Activated effector memory CD4-positive, alpha-beta T cell treated with Interleukin-2 at 50 U/mL for 16 hours (primary cell): Measurements from ENCODE around the gene TTC33.
"Not testable (repeated sequence)": the region's sequence is repeated elsewhere in the genome, so short reads cannot be mapped to it uniquely, and the experiment has no call there.

Experiments used
- DNase-seq: peaks from one replicate; pipeline ENCODE4 v3.0.0-alpha.2; 2020

The TTC33 gene

DNA sequence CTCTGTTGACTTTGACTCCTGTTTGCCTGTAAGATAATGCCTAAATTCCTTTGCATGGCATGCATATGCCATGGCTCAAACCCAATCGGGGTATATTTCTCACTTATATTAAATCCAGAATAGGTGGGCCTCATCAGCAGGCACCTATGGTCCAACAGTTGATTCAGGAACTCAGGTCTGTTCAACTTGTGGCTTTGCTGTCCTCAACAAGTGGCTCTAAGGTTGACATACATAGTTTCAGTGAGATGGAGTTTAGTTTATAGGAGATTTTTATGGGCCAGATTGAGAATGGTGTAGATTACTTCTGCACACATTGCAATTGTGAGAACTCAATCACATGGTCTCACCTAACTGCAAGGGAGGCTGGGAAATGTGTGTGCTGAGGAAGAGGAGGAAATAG lies 107.6 kb downstream of the TTC33 start:
- no peak for DNase-seq

DNA sequence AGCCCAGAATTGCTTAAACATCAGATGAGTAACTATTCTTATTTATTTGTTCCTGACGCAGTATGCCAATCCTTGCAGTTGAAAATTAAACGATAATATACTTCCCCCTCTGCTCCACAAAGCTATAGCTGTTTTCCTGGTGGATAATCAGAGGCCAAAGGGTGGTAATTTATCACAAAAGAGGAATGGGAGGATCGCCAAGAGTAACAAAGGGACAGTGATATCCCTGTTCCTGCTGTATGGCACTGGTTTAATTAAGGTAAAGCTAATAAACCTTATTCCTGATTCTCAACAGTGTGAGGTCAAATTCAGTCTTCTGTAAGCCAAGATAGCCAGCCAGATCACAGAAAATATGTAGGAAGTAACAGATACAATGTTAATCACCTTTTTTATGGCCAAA lies 109.5 kb downstream of the TTC33 start:
- no peak for DNase-seq

DNA sequence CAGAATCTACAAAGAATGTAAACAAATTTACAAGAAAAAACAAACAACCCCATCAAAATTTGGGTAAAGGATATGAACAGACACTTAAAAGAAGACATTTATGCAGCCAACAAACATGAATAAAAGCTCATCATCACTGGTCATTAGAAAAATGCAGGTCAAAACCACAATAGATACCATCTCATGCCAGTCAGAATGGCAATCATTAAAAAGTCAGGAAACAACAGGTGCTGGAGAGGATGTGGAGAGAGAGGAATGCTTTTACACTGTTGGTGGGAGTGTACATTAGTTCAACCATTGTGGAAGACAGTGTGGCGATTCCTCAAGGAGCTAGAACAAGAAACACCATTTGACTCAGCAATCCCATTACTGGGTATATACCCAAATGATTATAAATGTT lies 116.2 kb downstream of the TTC33 start:
- DNase-seq, result not testable (repeated sequence)

DNA sequence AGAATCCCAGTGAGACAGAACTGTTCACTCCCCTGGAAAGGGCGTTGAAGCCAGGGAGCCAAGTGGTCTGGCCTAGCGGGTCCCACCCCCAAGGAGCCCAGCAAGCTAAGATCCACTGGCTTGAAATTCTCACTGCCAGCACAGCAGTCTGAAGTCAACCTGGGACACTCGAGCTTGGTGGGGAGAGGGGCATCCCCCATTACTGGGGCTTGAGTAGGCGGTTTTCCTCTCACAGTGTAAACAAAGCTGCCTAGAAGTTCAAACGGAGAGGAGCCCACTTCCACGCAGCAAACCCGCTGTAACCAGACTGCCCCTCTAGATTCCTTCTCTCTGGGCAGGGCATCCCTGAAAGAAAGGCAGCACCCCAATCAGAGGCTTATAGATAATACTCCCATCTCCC lies 121.2 kb downstream of the TTC33 start:
- DNase-seq, result no peak

DNA sequence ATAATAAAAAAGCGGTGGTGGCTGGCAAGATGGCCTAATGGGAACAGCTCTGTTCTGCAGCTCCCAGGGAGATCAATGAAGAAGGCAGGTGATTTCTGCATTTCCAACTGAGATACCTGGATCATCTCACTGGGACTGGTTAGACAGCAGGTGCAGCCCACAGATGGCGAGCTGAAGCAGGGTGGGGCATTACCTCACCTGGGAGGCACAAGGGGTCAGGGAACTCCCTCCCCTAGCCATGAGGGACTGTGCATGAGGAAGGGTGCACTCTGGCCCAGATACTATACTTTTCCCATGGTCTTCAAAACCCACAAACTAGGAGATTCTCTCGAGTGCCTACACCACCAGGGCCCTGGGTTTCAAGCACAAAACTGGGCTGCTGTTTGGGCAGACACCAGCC lies 121.6 kb downstream of the TTC33 start:
- DNase-seq, result no peak

DNA sequence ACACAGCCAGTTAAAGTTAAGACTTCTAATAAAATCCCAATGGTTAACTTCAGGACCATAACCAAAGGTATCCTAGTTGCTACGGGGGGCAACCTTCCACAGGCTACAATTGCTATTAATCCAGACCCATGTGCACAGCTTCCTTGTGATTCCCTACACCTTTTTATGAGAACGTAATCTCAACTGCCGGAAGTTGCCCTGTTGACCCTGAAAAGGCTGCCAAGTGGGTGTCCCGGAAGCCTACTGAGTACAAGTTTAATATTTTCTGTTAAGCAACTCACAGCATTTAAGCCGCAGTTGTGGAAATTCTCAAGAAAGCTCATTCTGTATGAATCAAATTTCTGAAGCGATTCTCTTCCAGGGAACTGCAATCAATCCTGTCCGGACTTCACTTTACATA lies 124.5 kb downstream of the TTC33 start:
- DNase-seq, result no peak

DNA sequence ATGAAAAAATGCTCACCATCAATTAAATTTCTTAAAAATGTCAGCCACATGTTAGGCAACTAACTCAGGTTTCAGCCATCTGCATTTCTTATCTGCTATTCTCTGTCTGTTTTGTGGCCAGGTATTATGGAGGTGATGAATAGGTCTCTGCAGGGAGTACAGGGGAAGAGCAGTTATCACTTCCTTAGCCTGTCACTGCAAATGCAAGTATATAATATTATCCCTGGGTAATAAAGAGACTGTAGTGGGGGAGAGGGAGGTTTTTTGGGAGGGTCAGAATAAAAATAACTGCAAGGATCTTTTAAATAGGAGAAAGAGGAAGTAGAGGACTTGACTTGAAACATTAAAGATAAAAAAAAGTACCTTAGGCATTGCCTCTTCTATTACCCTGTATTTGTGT lies 125.6 kb downstream of the TTC33 start:
- no peak for DNase-seq

DNA sequence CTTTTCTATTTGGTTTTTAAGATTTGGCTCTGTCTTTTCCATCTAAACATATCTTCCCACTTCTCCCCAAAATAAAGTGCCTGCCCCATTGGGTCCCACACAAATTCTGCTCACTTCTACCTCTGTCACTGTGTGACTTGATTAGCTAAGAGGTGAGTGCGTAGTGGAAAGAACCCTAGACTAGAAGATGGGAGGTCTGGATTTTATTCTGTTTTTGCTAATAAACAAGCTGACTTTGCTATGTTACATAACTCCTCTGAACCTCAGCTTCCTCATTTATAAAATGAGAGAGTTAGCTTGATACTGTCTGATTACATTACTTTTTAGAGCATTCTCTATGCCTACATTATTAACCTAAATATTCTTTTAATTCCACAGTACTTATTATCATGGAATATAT lies 127.4 kb downstream of the TTC33 start:
- no peak for DNase-seq

DNA sequence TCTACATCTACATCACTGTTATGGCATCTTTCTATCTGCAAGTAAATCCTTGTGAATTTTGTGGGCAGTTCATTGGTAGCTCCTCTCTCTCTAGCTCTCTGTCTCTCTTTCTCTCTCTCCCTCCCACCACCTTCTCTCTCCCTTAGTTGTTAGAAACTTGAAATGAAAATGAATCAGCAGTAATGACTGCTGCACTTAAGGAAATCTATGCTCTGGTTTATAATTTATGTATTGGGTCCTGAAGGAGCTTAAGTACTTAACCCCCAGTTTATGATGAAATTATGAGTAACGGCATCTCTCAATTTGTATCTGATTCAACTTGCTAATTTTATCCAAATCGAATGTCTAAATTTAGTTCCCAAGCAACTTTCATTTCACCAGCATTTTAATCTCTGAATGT lies 128.1 kb downstream of the TTC33 start:
- DNase-seq, result no peak

DNA sequence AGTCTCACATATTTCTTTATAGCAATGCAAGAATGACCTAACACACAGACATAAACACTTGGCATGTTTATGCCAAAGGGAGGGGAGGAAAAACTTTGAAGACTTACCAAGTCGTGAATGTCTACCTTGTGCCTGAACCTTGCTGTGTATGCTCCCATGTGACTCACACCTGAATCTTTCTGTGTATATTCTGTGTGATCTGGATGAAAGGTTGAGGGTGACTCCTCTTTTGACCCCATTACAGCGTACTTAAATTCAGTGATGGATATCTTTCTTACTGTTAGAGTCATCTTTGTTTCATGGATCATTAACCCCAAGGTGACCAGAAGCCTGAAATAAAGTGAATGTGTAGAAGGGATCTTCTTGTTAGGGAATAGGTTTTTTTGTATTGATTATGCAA lies 129.0 kb downstream of the TTC33 start:
- no peak for DNase-seq

DNA sequence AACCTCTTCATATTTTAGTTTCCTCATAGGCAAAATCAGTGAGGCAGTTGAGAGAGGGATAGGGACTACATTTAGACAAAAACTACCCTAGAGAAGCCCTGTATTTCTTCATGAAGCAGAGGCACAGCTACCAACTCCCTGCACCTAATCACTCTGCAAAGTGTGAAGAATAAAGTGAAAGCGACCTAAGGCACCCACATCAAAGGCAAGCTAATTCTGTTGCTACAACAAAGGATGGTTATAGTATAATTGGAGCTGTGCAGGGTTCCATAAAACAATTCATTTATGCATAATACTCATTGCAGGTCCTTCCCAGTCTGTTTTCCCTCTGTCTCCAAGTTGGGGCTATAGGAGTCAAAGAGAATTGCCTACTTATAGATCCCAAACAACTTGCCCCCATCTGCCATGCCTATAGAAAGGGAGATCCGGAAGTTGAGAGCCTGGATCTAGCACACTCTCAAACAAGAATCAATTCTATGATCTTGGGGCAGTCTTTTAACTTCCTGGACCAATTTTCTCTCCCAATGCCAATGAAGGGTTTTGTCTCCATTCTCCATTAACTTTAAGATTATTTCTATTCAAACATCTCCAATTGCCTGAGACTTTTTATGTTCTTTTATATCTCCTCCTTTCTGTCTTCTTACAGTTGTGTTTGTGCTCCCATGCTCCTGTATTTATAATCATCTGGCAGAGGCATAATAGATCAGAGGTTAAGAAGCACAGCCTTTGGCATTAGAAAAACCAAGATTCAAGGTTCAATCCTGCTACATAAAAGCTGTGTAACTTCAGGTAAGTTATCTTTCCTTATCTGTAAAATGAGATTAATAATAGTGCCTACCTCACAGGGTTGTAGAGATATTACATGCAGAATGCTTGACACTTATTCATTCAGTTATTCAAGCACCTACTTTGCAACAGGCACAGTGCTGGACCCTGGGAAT lies 132.0 kb downstream of the TTC33 start:
- DNase-seq, result no peak

DNA sequence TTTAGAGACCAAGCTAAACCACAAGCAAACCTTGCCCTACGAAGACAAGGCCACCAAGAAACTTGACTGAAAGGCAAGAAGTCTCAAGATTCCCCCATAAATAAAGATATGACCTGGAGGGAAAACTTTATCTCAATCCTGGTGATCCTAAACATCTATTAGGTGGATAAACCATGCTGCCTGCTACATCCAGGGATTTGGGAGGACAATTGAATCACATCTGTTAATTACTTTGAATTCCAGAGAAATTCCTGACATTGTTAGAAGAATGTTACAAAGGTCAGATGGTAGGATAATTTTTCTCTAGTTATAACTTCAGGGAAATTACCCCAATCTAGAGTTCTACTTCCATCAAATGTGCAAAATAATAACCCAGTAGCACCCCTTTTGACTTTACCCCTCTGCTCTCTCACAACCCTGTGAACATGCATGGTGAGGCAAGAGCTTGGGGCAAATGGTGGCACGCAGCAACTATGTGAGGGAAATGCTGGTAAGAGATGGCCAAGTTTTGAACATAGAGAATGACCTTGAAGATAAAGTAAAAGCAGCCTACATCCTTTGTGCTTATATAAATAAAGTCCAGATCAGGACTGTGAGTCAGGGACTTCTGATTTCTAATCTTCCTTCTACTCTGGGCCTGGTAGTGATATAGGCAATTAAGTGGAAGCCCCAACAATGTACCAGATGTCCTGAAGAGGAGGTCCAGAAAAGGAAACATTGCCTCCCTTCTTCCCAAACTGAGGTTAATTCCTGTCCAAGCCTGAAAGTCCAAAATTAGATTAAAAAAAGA lies 133.1 kb downstream of the TTC33 start:
- no peak for DNase-seq

DNA sequence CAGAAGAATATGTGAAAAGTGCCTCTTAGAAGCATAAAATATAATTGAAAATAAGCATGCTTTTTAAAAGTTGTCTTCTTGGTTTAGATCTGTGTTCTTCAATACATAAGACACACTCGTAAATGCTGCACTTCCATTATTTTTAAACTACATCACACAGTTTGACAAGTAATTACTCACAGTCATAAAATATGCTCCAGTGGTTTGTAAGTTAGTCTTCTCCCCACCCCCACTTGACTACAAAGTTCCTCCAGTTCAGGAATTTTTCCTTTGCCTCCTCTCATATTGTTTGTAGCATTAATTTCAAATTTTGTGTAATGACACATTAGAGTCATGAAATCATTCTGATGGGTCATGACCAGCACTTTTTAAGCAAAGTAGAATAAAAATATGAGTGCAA lies 136.3 kb downstream of the TTC33 start:
- no peak for DNase-seq

DNA sequence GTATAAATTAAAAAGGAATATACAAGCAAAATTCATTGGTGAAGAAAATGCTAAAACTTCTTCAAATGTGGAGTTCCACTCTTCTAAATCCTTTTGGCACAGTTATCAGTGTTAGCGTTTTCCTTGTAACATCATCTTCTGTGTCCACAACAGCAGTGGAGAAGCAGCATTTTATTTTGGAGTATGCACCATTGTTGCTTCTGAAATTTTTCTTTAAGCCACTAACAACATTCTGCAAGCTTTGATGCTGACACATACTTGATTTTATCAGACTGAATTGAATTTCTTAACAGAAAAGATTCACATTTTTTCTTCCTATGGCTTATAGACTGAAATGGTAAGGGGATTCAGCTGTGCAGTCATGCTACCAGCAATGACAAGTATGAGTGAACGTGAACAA lies 136.8 kb downstream of the TTC33 start:
- no peak for DNase-seq

DNA sequence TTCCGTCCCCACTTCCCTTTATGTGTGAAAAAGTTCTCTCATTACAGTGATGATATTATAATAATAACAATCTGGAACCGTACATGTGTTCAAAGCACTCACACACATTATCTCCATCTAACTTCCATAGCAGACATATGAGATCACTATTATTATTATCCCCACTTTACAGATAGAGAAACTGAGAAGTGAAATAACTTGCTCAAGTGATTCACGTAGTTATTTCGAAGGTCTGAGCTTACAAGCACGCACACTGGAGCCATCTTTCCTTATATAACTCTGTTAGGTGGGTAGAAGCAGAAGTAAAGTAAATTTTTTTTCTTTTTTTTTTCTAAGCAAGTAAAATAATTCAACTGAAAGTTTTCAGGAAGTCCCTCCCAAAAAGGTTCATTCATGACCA lies 139.0 kb downstream of the TTC33 start:
- DNase-seq, result no peak

DNA sequence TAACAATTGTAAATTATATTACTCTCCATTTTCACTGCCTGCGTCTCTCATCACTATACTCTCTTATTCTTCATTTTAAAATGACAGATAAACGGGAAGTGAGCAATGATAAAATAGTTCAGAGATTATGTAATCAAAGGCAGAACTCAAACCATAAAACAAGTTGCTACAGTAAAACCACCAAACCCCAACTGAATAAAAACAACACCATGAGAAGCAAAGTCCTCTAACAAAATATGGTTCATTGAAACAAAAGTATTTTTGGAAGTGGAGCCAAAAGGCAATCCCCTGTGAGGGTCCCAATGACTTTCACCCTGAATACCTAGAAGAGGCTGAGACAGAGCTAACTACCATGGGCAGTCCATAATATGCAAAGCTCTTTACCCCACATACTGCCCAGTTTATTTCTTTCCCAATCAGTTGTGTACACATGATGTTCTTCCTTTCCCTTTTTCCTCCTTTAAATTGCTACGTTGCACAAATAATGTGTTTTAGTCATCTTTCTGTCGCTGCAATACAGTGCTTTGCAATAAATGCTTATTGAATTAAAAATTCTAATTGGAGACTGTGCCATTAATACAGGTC lies 140.1 kb downstream of the TTC33 start:
- no peak for DNase-seq

DNA sequence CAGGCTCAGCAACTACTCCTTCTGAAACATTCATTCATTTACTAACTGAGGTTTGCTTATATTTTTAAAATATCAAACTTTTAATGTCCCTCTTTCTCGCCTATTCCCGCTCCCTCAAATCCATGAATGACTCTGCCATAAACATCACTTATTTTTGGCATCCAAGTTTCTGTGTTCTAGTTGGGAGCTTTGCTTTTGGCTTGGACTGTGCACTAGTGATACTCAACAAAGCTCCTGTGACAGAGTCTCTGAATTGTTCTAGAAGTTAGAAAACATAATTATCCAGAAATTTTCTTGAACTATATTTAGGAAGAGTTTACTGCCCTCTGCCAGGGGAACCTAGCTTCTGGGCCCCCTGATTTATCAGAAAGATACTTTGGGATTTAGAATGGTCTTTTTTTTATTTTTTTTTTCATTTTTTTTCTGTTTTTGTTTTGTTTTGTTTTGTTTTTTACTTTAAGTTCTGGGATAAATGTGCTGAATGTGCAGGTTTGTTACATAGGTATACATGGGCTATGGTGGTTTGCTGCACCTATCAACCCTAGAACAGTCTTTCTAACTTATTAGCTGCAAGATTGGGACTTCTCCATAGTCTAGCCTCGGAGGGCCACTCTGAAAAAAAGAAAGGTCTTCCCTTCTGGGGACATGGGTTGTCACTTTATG lies 140.7 kb downstream of the TTC33 start:
- DNase-seq, result no peak

DNA sequence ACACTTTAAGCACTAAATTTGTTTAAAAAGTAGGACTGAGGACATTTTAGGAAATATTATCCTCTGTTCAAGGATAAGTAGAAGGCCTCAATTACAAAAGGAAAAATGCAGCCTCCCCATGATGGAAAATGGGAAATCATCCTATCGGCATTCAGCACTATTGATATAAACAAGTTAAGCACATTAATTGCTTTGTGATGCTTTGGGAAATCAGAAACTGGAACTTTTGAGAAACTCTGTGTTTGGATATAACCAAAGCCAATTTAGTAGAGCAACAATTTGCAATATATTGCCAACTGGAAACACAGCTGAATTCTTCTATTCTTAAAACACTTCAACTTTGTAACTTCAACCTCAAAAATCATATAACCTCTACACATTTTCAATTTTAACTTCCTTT lies 141.3 kb downstream of the TTC33 start:
- DNase-seq, result no peak

DNA sequence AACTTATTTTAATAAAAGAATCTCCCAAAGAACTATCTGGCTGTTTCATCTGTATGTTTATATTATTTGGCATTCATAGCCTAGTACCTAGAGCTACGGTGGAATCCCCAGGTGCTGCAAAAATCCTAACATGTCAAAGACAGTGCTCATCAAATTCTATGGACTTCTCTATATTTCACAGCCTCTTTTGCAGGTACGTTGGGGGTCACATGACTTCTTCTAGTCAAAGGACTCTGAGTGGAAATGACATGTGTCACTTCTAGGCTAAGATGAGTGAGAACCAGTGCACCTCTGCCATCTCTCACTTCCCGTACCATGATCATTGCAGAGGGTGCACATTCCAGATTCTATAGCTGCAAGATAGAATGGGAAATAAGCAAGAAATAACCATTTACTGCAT lies 148.6 kb downstream of the TTC33 start:
- DNase-seq, result no peak

DNA sequence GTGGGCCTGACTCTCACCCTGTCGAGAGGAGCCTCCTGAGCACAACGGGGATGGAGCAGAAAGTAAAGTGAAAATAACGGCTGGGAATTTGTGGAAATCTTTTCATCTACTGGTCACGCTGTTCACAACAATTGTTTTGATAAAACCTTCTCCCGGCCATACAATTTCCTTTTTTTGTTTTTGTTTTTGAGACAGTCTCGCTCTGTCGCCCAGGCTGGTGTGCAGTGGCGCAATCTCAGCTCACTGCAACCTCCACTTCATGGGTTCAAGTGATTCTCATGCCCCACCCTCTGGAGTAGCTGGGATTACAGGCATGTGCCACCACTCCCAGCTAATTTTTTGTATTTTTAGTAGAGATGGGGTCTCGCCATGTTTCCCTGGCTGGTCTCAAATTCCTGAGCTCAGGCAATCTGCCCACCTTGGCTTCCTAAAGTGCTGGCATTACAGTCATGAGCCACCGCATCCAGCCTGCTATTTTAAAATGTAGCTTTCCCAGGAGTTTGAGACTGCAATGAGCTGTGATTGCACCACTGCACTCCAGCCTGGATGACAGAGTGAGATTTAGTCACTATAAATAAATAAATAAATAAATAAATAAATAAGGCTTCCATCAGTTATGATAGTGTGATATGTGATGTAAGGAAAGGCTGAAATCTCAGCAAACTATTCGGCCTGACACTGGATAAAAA lies 149.5 kb downstream of the TTC33 start:
- no peak for DNase-seq

DNA sequence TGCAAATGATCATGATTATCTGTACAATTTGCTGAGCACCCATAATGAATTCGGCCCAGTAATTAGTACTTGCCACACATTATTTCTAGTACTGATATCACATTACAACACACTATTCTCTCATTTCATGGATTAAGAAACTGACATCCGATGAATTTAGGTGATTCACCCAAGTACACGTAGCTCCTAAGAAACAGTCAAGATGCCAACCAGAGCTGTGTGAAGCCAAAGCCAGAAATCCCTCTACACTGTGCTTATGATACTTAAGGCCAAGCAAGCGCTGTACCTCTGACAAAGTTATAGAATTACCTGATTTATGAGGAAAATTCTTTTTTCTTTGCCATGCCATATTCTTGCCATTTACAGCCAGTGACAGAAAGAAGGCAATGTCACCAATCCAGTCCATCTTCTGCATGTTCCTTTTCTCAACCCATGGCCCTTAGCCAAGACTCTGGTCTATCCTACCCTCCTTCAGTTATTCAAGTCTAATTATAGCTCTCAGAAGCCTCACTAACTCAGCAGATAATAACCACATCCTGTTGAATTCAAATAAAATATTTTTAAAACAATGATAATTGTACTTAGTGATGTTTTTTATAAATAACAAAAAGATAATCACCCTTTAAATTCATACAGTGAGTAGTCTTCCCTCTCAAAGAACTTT lies 150.3 kb downstream of the TTC33 start:
- no peak for DNase-seq

DNA sequence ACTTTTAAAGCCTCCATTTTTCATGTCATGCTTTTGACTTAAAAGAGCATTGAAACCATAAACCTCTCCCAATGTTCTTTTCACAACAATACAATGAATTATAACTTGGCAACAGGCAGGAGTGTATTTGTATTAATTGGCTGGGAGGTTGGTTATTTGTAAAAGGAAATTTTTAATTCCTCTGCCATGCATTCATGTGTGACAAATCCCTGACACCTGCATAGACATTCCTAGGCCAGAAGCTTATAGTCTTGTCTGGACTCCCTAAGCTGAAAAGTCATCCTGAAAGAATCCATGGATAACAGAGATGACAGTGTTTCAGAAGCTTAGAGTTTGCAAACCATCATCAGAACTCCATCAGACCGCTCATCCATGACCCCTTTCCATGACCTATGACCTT lies 152.4 kb downstream of the TTC33 start:
- DNase-seq, result no peak
